Measurements from ENCODE around the gene GRHL1. TPM values are rescaled to one million over a fixed set of nuclear protein-coding genes. Genes with fewer than 3 reads are reported as not detected.

GRHL1 gene
- total and polyA plus RNA-seq, 8 donors, result 0.95 to 5.3 (median 2.1) TPM

DNA sequence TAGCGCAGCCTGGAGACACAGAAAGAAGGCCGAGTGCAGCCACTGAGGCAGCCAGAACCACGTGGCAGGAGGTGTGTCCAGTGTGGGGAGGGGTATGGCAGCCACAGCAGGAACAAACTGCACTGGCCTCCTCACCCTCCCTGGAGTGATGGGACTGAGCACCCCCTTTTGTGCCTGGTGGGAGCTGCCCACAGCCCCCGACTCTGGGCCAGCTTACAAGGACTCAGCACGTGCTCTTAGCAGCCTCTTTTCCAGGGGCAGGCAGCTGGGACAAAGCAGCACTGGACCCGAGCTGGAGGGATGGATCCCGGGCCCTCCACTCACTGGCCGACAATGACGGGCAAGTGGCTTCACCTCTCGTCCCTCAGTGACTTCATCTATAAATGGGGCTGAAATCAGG, 86.6 kb downstream of the GRHL1 start:
- no peaks in the 10 kb centered on the region for H3K9me3 ChIP-seq
- peaks cover 42 to 50% (median 47%) of the 10 kb centered on the region in 3 donors for H3K4me1 ChIP-seq
- TF ChIP-seq, protein P1, sequence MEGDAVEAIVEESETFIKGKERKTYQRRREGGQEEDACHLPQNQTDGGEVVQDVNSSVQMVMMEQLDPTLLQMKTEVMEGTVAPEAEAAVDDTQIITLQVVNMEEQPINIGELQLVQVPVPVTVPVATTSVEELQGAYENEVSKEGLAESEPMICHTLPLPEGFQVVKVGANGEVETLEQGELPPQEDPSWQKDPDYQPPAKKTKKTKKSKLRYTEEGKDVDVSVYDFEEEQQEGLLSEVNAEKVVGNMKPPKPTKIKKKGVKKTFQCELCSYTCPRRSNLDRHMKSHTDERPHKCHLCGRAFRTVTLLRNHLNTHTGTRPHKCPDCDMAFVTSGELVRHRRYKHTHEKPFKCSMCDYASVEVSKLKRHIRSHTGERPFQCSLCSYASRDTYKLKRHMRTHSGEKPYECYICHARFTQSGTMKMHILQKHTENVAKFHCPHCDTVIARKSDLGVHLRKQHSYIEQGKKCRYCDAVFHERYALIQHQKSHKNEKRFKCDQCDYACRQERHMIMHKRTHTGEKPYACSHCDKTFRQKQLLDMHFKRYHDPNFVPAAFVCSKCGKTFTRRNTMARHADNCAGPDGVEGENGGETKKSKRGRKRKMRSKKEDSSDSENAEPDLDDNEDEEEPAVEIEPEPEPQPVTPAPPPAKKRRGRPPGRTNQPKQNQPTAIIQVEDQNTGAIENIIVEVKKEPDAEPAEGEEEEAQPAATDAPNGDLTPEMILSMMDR (IDR thresholded peaks at IDR 0.05), result no peak
- H3K27ac ChIP-seq, result no peak overlapping the region
- no peak overlapping the region for H3K4me3 ChIP-seq
- WGBS, 2 donors, result 81 to 90% methylated on average over 10 of the region's 10 CpGs
- FAIRE-seq (no peak), DNase-seq (peak in 1 of 6 donors; percentile 53), ATAC-seq (no peak)
- intact Hi-C loops (cut with DNase I), result no loop called here
- no peaks in the 10 kb centered on the region for H3K36me3 ChIP-seq
- no peaks in the 10 kb centered on the region for H3K27me3 ChIP-seq

DNA sequence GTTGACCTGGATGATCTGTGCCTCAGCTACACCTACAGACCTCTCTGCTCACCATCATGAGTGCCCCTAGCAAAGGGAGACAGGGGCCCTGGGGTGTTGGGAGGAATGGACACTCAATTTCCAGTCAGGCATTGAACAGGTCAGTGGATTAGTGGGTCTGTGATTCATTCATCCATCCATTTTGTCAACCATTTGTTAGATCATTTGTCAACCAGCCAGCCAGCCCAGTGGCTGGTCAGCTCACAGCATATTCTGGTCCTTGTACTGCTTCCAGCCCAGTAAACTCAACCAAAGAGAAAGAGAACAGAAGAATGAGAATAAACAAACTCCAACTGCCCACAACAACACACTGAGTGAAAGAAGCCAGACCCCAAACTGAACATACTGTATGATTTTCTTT, 87.2 kb downstream of the GRHL1 start:
- Histone ChIP-seq H3K4me1 (peaks cover 42 to 50% (median 47%) of the 10 kb centered on the region in 3 donors), H3K27ac (no peak overlapping the region)
- TF ChIP-seq, protein P1 (IDR thresholded peaks at IDR 0.05), result no peak

DNA sequence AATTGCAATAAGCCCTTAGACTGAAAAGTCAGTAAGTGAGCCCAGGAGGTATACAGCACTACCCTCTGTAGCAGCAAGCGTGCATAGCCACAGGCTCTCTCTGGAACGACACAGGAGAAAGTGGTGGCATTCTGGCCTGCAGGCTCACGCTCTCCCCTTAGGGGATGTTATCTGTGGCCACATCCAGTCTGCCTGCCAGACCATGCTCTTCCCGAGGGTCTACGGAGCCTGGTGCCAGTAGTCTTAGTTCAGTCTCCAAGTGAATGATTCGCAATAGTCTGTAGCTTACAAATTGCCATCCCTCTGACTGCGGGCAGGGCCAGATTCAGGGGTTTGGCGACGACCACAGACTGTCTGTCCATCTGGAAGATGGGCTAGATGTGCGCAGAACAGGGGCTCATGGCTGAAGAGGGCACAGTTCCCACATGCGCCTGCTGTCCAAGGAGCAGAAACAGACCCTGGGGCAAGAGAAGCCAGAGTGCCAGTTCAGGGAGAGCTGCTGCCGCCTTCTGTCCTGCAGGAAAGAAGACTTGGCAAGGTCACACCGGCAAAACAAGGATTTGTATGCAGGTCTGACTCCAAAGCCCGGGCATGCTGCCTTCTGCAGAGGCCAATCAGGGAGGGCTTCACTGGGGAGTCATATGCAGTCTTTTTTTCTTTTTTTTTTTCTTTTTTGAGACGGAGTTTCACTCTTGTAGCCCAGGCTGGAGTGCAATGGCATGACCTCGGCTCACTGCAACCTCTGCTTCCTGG, 88.3 kb downstream of the GRHL1 start:
- ATAC-seq (peak; percentile 10 to 35 (median 22)), FAIRE-seq (no peak), DNase-seq (peak in 5 of 6 donors; percentile 82 to 88 (median 87))
- intact Hi-C loops (cut with DNase I), result no loop called here
- H3K4me3 ChIP-seq, result no peak overlapping the region
- no peaks in the 10 kb centered on the region for H3K9me3 ChIP-seq
- no peaks in the 10 kb centered on the region for H3K36me3 ChIP-seq
- 48 to 50% methylated on average over 16 of the region's 16 CpGs for whole genome bisulfite sequencing, 2 donors
- no peaks in the 10 kb centered on the region for H3K27me3 ChIP-seq
- TF ChIP-seq, protein P1 (IDR thresholded peaks at IDR 0.05), result no peak
- H3K27ac ChIP-seq, result peak overlapping the region; percentile 92 to 97 (median 94)
- peaks cover 42 to 50% (median 47%) of the 10 kb centered on the region in 3 donors for H3K4me1 ChIP-seq

More for the DNA sequence above, 87.2 kb downstream of the GRHL1 start:
- DNase-seq (peak in 1 of 6 donors; percentile 8), ATAC-seq (no peak), FAIRE-seq (no peak)
- Histone ChIP-seq H3K9me3 (no peaks in the 10 kb centered on the region), H3K4me3 (no peak overlapping the region), H3K36me3 (no peaks in the 10 kb centered on the region), H3K27me3 (no peaks in the 10 kb centered on the region)
- intact Hi-C loops (cut with DNase I), result no loop called here

DNA sequence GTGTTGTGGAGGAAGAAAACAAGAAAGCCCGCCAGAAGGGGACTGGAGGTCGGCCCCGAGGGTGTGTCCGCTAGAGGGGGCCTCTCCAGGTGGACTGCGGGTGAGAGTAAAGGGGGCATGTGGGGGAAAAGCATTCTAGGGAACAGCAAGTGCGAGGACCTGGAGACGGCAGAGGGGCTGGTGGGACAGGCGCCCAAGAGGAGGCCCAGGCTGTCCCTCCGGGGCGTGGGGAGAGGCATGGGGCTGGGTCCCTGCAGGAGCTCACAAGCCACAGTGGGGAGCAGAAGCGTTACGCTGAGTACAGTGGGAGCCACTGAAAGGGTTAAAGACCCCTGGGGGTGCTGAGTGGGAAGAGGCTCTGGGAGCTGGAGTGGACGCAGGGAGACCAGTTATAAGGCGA, 90.2 kb downstream of the GRHL1 start:
- intact Hi-C loops (cut with DNase I), result no loop called here
- FAIRE-seq (no peak), ATAC-seq (no peak), DNase-seq (peak in 2 of 6 donors; percentile 59 to 63)
- H3K36me3 ChIP-seq, result peaks cover 0 to 2% (median 0%) of the 10 kb centered on the region in 3 donors
- TF ChIP-seq, protein P1 (IDR thresholded peaks at IDR 0.05), result no peak
- peaks cover 39 to 51% (median 40%) of the 10 kb centered on the region in 3 donors for H3K4me1 ChIP-seq
- no peaks in the 10 kb centered on the region for H3K27me3 ChIP-seq
- peak overlapping the region in 1 of 4 donors; percentile 42 for H3K4me3 ChIP-seq
- H3K9me3 ChIP-seq, result no peaks in the 10 kb centered on the region
- H3K27ac ChIP-seq, result peak overlapping the region; percentile 92 to 97 (median 94)
- WGBS, 2 donors, result 90 to 93% methylated on average over 14 of the region's 14 CpGs

All from pancreas (tissue), 10 donors.